Measurements from ENCODE around the gene NRAP.

Gene NRAP

GRCh38 chr10:113663908-113664307 lies at the start of gene NRAP:
Gene NRAP (minus strand): TSS chr10:113664041. CDS start chr10:113663882, 159 bp downstream.
- DNase-seq = no peak

DNA sequence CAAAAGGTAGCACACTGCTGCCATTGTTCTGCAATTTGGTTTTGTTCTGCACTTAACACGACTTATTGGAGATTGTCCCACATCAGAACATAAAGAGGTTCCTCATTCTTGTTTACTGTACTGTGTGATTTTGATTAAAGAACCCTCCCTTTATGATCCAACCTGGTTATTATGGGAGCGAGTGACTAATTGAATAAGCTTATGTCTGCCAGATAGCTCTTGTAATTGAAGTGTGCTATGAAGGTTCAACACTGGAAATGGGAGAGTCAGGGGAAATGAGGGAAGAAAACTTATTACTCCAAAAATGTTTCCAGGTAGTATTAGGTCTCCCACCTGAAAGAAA lies 49.8 kb upstream of the NRAP start:
- DNase-seq = no peak

GRCh38 chr10:113712755-113713639 lies 49.2 kb upstream of the NRAP start:
- no peak for DNase-seq

- no peak for DNase-seq
These were observed 48.2 kb upstream of the NRAP start for GRCh38 chr10:113712024-113712423.

DNA sequence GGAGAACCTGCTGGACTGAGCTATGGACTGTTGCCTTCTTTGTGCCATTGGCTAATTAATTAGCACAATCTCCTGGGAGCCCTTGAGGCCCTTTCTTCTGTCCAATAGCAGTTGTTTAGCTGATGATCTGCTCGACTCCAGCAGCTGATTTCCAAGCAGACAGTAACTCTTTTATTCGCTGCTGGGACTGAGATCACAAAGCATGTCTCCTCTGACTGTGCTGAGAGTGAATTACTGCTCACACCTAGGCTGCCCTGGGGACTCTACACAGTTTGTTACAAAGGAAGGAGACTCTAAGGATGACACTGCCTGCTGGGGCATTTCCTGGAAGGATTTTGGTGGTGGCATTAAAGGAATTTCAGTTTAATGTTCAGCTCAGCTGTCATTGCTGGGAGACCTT lies 47.3 kb upstream of the NRAP start:
- DNase-seq = no peak

- DNase-seq = no peak
These were observed 45.5 kb upstream of the NRAP start for GRCh38 chr10:113709221-113709838.

DNA sequence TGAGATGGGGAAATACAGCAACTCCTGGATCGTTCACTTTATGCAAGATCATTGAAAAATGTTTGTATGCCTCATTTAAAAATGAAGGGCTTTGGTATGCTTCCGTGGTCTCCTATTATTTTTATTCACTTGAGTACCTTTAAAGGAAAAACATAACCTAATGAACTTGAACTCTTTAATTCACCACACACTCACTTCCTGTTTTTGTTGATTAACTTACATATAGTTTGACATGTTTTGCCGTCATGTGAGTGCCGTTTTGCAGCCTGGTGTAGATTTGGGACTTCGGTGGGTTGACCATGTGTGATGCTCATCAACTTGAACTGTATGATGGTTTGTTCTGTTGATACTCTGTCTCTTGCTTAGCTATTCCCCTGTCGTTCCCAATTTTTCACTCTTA lies 44.8 kb upstream of the NRAP start:
- DNase-seq = no peak

DNA sequence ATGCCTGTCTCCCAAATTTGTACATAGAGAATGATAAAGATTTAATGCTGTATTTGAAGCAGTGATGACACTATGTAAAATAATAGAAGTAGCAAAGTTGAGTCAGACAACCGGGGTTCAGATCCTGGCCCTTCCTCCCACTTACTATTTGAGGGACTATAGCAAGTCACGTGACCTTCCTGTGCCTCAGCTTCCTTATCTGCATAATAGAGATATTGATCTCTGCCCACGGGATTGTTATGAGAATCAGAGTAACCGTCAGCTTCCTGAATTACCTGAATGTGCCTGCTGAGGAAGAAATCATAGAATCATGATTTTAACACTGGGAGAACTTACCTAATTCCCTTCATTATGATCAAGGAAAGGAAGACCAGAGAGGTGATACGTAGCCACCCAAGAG lies 42.8 kb upstream of the NRAP start:
- DNase-seq = no peak

DNA sequence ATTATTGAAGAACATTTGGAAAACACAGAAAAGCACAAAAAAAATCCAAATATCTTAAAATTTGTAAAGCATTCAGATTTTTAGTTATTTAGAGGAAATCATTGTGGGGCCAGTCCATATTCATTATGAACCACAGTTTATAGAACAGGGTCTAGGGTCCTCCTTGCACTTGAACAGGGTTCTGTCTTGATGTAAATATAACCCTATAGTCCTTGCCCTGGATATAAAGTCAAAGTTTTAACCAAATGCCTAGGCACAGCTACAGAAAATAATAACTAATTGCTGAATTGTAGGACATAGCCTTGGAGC lies 41.5 kb upstream of the NRAP start:
- no peak for DNase-seq

GRCh38 chr10:113704637-113705343 lies 40.9 kb upstream of the NRAP start:
- no peak for DNase-seq

GRCh38 chr10:113697595-113697994 lies 33.8 kb upstream of the NRAP start:
- no peak for DNase-seq

GRCh38 chr10:113695691-113696090 lies 31.9 kb upstream of the NRAP start:
- DNase-seq = no peak

- no peak for DNase-seq
These were observed 29.5 kb upstream of the NRAP start for GRCh38 chr10:113693348-113693747.

- no peak for DNase-seq
These were observed 28.4 kb upstream of the NRAP start for GRCh38 chr10:113692271-113692670.

DNA sequence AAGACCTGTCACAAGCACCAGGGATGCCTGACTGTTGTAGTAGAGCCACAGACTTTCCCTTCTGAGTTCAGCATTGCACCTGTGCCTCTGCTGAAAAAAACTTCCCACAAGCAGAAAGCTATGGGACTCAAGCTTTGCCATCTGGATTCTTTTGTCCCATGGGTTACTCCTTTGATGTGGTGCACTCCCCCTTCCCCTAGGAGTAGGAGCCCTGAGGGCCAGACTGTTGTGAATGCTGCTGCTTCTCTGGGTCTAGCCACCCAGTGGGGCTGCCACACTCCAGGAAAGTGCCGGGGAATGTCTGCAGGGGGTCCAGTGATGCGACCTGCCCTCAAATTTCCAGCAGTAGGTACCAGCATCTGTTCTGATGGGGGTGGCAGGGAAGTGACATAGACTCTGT lies 27.5 kb upstream of the NRAP start:
- no peak for DNase-seq

- no peak for DNase-seq
These were observed 26.9 kb upstream of the NRAP start for GRCh38 chr10:113690749-113691148.

GRCh38 chr10:113689574-113689973 lies 25.7 kb upstream of the NRAP start:
- DNase-seq = no peak

GRCh38 chr10:113689057-113689456 lies 25.2 kb upstream of the NRAP start:
- no peak for DNase-seq

DNA sequence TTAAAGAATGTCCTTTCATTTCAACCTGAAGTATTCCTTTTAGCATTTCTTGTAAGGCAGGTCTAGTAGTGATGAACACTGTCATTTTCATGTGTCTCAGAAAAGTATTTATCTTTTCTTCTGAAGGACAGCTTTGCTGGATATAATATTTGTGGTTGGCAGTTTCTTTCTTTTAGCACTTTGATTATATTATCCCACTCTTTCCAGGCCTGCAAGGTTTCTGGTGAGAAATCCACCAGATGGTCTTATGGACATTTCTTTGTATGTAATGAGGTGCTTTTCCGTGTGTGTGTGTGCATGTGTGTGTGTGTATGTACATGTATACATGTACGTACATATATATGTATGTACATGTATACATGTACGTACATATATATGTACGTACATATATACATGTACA lies 23.2 kb upstream of the NRAP start:
- no peak for DNase-seq

DNA sequence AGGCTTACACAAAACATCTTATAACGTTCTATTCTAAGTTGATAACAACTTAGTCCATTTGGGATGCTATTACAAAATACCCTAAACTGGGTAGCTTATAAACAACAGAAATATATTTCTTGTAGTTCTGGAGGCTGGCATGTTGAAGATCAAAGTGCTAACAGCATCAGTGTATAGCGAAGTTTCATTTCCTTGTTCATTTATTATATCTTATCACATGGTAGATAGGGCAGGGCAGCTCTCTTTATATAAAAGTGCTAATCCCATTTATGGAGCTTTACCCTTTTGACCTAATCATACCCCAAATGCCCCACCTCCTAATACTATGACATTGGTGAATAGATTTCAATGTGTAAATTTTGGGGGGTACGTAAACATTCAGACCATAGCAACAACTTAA lies 22.2 kb upstream of the NRAP start:
- DNase-seq = no peak

DNA sequence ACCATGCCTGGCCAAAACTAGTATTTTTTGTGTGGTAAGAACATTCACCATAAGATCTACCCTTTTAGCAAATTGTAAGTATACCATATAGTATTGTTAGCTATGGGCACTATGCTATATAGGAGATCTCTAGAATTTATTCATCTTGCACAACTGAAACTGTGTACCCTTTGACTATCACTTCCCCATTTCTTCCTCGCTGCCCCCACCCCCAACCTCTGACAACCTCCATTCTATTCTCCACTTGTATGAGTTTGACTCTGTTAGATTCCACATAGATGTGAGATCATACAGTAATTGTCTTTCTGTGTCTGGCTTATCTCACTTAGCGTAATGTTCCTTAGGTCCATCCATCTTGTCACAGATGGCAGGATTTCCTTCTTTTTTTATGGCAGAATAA lies 19.5 kb upstream of the NRAP start:
- no peak for DNase-seq

- DNase-seq = no peak
These were observed 18.0 kb upstream of the NRAP start for GRCh38 chr10:113681533-113682470.
